Measurements from ENCODE around the gene CNTN4.

DNA sequence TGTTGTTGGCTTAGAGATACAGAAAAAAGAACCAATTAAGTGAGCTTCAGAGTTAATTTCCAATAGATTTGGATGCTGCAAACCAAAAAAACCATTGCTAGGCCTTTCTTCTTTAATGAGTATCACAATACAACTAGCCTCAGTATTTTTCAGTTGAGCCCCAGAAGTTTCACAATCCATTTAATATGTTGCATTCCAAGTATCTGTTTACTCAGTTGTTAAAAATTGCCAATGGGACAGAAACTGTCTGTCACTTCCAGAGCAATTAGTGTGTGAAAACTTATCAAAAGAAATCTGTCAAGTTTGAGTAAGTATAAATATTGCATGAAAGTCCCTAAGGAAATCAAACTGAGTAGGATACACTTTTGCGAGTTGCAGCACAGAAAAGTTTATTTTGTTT, 763.7 kb downstream of the CNTN4 start:
- TF ChIP-seq, protein P1, sequence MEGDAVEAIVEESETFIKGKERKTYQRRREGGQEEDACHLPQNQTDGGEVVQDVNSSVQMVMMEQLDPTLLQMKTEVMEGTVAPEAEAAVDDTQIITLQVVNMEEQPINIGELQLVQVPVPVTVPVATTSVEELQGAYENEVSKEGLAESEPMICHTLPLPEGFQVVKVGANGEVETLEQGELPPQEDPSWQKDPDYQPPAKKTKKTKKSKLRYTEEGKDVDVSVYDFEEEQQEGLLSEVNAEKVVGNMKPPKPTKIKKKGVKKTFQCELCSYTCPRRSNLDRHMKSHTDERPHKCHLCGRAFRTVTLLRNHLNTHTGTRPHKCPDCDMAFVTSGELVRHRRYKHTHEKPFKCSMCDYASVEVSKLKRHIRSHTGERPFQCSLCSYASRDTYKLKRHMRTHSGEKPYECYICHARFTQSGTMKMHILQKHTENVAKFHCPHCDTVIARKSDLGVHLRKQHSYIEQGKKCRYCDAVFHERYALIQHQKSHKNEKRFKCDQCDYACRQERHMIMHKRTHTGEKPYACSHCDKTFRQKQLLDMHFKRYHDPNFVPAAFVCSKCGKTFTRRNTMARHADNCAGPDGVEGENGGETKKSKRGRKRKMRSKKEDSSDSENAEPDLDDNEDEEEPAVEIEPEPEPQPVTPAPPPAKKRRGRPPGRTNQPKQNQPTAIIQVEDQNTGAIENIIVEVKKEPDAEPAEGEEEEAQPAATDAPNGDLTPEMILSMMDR (conservative IDR thresholded peaks at IDR 0.05; ENCODE audit: low read depth in 2 of 2) = no peak
- TF ChIP-seq POLR2AphosphoS5 (IDR thresholded peaks at IDR 0.05; ENCODE audit: low read depth) (no peak), EZH2 (IDR thresholded peaks at IDR 0.05; ENCODE audit: low read depth, unreplicated experiment) (no peak), EZH2phosphoT487 (IDR thresholded peaks at IDR 0.05; ENCODE audit: unreplicated experiment) (no peak), JUNB (IDR thresholded peaks at IDR 0.05; ENCODE audit: unreplicated experiment) (no peak), CREB1 (CRISPR knock-in tag; IDR thresholded peaks at IDR 0.05; ENCODE audit: low read depth) (no peak), ZNF331 (CRISPR knock-in tag; IDR thresholded peaks at IDR 0.05; ENCODE audit: low read depth) (no peak), ZNF114 (CRISPR knock-in tag; IDR thresholded peaks at IDR 0.05) (no peak), NANOG (IDR thresholded peaks at IDR 0.05; ENCODE audit: borderline replicate concordance) (no peak), STAT1 (IDR thresholded peaks at IDR 0.05; ENCODE audit: unreplicated experiment) (no peak)
- TF ChIP-seq, protein P2, sequence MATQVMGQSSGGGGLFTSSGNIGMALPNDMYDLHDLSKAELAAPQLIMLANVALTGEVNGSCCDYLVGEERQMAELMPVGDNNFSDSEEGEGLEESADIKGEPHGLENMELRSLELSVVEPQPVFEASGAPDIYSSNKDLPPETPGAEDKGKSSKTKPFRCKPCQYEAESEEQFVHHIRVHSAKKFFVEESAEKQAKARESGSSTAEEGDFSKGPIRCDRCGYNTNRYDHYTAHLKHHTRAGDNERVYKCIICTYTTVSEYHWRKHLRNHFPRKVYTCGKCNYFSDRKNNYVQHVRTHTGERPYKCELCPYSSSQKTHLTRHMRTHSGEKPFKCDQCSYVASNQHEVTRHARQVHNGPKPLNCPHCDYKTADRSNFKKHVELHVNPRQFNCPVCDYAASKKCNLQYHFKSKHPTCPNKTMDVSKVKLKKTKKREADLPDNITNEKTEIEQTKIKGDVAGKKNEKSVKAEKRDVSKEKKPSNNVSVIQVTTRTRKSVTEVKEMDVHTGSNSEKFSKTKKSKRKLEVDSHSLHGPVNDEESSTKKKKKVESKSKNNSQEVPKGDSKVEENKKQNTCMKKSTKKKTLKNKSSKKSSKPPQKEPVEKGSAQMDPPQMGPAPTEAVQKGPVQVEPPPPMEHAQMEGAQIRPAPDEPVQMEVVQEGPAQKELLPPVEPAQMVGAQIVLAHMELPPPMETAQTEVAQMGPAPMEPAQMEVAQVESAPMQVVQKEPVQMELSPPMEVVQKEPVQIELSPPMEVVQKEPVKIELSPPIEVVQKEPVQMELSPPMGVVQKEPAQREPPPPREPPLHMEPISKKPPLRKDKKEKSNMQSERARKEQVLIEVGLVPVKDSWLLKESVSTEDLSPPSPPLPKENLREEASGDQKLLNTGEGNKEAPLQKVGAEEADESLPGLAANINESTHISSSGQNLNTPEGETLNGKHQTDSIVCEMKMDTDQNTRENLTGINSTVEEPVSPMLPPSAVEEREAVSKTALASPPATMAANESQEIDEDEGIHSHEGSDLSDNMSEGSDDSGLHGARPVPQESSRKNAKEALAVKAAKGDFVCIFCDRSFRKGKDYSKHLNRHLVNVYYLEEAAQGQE (IDR thresholded peaks at IDR 0.05; ENCODE audit: unreplicated experiment) = no peak
- TF ChIP-seq, protein P3, sequence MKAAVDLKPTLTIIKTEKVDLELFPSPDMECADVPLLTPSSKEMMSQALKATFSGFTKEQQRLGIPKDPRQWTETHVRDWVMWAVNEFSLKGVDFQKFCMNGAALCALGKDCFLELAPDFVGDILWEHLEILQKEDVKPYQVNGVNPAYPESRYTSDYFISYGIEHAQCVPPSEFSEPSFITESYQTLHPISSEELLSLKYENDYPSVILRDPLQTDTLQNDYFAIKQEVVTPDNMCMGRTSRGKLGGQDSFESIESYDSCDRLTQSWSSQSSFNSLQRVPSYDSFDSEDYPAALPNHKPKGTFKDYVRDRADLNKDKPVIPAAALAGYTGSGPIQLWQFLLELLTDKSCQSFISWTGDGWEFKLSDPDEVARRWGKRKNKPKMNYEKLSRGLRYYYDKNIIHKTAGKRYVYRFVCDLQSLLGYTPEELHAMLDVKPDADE (IDR thresholded peaks at IDR 0.05) = no peak
- TF ChIP-seq, protein P4, sequence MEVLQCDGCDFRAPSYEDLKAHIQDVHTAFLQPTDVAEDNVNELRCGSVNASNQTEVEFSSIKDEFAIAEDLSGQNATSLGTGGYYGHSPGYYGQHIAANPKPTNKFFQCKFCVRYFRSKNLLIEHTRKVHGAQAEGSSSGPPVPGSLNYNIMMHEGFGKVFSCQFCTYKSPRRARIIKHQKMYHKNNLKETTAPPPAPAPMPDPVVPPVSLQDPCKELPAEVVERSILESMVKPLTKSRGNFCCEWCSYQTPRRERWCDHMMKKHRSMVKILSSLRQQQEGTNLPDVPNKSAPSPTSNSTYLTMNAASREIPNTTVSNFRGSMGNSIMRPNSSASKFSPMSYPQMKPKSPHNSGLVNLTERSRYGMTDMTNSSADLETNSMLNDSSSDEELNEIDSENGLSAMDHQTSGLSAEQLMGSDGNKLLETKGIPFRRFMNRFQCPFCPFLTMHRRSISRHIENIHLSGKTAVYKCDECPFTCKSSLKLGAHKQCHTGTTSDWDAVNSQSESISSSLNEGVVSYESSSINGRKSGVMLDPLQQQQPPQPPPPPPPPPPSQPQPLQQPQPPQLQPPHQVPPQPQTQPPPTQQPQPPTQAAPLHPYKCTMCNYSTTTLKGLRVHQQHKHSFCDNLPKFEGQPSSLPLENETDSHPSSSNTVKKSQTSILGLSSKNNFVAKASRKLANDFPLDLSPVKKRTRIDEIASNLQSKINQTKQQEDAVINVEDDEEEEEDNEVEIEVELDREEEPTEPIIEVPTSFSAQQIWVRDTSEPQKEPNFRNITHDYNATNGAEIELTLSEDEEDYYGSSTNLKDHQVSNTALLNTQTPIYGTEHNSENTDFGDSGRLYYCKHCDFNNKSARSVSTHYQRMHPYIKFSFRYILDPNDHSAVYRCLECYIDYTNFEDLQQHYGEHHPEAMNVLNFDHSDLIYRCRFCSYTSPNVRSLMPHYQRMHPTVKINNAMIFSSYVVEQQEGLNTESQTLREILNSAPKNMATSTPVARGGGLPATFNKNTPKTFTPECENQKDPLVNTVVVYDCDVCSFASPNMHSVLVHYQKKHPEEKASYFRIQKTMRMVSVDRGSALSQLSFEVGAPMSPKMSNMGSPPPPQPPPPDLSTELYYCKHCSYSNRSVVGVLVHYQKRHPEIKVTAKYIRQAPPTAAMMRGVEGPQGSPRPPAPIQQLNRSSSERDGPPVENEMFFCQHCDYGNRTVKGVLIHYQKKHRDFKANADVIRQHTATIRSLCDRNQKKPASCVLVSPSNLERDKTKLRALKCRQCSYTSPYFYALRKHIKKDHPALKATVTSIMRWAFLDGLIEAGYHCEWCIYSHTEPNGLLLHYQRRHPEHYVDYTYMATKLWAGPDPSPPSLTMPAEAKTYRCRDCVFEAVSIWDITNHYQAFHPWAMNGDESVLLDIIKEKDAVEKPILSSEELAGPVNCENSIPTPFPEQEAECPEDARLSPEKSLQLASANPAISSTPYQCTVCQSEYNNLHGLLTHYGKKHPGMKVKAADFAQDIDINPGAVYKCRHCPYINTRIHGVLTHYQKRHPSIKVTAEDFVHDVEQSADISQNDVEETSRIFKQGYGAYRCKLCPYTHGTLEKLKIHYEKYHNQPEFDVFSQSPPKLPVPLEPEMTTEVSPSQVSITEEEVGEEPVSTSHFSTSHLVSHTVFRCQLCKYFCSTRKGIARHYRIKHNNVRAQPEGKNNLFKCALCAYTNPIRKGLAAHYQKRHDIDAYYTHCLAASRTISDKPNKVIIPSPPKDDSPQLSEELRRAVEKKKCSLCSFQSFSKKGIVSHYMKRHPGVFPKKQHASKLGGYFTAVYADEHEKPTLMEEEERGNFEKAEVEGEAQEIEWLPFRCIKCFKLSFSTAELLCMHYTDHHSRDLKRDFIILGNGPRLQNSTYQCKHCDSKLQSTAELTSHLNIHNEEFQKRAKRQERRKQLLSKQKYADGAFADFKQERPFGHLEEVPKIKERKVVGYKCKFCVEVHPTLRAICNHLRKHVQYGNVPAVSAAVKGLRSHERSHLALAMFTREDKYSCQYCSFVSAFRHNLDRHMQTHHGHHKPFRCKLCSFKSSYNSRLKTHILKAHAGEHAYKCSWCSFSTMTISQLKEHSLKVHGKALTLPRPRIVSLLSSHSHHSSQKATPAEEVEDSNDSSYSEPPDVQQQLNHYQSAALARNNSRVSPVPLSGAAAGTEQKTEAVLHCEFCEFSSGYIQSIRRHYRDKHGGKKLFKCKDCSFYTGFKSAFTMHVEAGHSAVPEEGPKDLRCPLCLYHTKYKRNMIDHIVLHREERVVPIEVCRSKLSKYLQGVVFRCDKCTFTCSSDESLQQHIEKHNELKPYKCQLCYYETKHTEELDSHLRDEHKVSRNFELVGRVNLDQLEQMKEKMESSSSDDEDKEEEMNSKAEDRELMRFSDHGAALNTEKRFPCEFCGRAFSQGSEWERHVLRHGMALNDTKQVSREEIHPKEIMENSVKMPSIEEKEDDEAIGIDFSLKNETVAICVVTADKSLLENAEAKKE (CRISPR knock-in tag; IDR thresholded peaks at IDR 0.05) = no peak

Measured in GM23338 (cell line).